Measurements from ENCODE around the gene SEMA3A. TPM values are rescaled to one million over a fixed set of nuclear protein-coding genes. Genes with fewer than 3 reads are reported as not detected.

Gene SEMA3A
- total RNA-seq, 1 experiment from 2014 or later, result 43.3 TPM

GRCh38 chr7:84077336-84077735 is 117.3 kb downstream of the SEMA3A start:
- no peak for TF ChIP-seq REST (IDR thresholded peaks at IDR 0.05; ENCODE audit: insufficient read depth in 1 of 2, low read depth in 2 of 2, low read length in 1 of 2)
- TF ChIP-seq SIN3A (IDR thresholded peaks at IDR 0.05; ENCODE audit: borderline replicate concordance, insufficient read depth, low read depth, low read length), result no peak
- in situ Hi-C loops (cut with HindIII; ENCODE audit: low pct_unique_long_range_greater_than_20kb, low sequenced_read_pairs), result no loop called here
- intact Hi-C loops (cut with micrococcal nuclease; ENCODE audit: unreplicated experiment), result no loop called here

DNA sequence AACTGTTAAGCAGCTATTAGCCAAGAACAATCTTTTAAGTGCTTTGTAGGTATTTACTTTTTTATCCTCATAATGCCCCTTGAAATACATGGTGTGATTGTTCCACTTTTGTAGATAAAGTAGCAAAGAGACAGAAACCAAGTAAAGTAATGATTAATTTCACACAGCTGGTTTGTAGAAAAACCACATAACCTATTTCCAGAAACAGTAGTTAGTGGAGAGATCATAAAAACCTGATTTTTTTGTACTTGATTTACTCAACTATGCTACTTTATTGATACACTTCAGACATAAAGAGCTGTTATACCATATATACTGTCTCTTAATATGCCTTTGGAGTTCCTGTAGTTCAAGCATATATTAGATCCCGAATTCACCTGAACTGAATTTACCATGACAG is 118.4 kb downstream of the SEMA3A start:
- H3K4me1 ChIP-seq (ENCODE audit: control insufficient read depth, insufficient read depth, low read length), result peaks cover 3% of the 10 kb centered on the region
- intact Hi-C loops (cut with micrococcal nuclease; ENCODE audit: unreplicated experiment), result no loop called here
- CTCF ChIA-PET, result no interaction called here
- in situ Hi-C loops (cut with HindIII; ENCODE audit: low pct_unique_long_range_greater_than_20kb, low sequenced_read_pairs), result no loop called here
- no TSS peak for BruUV-seq (replicated peaks)
- DNase-seq (ENCODE audit: low read depth, low spot score), result no peak
- H3K27ac ChIP-seq (ENCODE audit: low read length), result no peak overlapping the region
- no peaks in the 10 kb centered on the region; the same call in 1 of the 2 replicates for H3K36me3 ChIP-seq (ENCODE audit: control insufficient read depth, insufficient read depth, low read length)
- H3K27me3 ChIP-seq (ENCODE audit: control insufficient read depth, insufficient read depth, low read length), result no peaks in the 10 kb centered on the region
- TF ChIP-seq, protein P1, sequence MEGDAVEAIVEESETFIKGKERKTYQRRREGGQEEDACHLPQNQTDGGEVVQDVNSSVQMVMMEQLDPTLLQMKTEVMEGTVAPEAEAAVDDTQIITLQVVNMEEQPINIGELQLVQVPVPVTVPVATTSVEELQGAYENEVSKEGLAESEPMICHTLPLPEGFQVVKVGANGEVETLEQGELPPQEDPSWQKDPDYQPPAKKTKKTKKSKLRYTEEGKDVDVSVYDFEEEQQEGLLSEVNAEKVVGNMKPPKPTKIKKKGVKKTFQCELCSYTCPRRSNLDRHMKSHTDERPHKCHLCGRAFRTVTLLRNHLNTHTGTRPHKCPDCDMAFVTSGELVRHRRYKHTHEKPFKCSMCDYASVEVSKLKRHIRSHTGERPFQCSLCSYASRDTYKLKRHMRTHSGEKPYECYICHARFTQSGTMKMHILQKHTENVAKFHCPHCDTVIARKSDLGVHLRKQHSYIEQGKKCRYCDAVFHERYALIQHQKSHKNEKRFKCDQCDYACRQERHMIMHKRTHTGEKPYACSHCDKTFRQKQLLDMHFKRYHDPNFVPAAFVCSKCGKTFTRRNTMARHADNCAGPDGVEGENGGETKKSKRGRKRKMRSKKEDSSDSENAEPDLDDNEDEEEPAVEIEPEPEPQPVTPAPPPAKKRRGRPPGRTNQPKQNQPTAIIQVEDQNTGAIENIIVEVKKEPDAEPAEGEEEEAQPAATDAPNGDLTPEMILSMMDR (IDR thresholded peaks at IDR 0.05), result no peak
- TF ChIP-seq POLR2AphosphoS5 (IDR thresholded peaks at IDR 0.05; ENCODE audit: low read depth, low read length), result no peak
- no peak for TF ChIP-seq TCF7L2 (IDR thresholded peaks at IDR 0.05; ENCODE audit: low read depth, low read length)
- TF ChIP-seq SIN3A (IDR thresholded peaks at IDR 0.05; ENCODE audit: borderline replicate concordance, insufficient read depth, low read depth, low read length), result no peak
- TF ChIP-seq REST (IDR thresholded peaks at IDR 0.05; ENCODE audit: insufficient read depth in 1 of 2, low read depth in 2 of 2, low read length in 1 of 2), result no peak
- no peak for ATAC-seq
- H3K9me3 ChIP-seq (ENCODE audit: control insufficient read depth, insufficient read depth, low read depth, low read length), result no peaks in the 10 kb centered on the region
- POLR2A ChIA-PET, result no interaction called here
- H3K4me3 ChIP-seq (ENCODE audit: low read depth in 2 of 2, low read length in 2 of 2), result no peak overlapping the region

More at GRCh38 chr7:84077336-84077735, 117.3 kb downstream of the SEMA3A start:
- DNase-seq (ENCODE audit: low read depth, low spot score), result no peak
- no TSS peak for BruUV-seq (replicated peaks)
- Histone ChIP-seq H3K9me3 (ENCODE audit: control insufficient read depth, insufficient read depth, low read depth, low read length) (no peaks in the 10 kb centered on the region), H3K27ac (ENCODE audit: low read length) (no peak overlapping the region), H3K4me3 (ENCODE audit: low read depth in 2 of 2, low read length in 2 of 2) (no peak overlapping the region), H3K4me1 (ENCODE audit: control insufficient read depth, insufficient read depth, low read length) (peaks cover 3% of the 10 kb centered on the region), H3K27me3 (ENCODE audit: control insufficient read depth, insufficient read depth, low read length) (no peaks in the 10 kb centered on the region), H3K36me3 (ENCODE audit: control insufficient read depth, insufficient read depth, low read length) (no peaks in the 10 kb centered on the region; the same call in 1 of the 2 replicates)
- ChIA-PET CTCF (no interaction called here), POLR2A (no interaction called here)
- no peak for ATAC-seq

Data from Panc1 (cell line).